KMS-11 (cell line): ENCODE data around the gene PHLDB2.

Experiments used
- H2AFZ ChIP-seq: fragments of 200-600 bp; sonication (generic); 2 replicates; pipeline ENCODE4 v1.6.1; 2016; ENCODE audit warnings: antibody characterized with exemption, mixed run types, low read depth
- H3K27ac ChIP-seq: fragments of 200-600 bp; sonication (generic); 2 replicates; pipeline ENCODE4 v1.6.1; 2016; ENCODE audit warnings: mild to moderate bottlenecking, mixed run types
- H3K27me3 ChIP-seq: fragments of 200-600 bp; sonication (generic); 2 replicates; pipeline ENCODE4 v1.6.1; 2017; ENCODE audit warnings: mild to moderate bottlenecking, low read depth, mixed run types, moderate library complexity; ENCODE audit not compliant: insufficient read depth
- H3K36me3 ChIP-seq: fragments of 200-600 bp; sonication (generic); 2 replicates; pipeline ENCODE4 v1.6.1; 2017; ENCODE audit warnings: mild to moderate bottlenecking, mixed run types; ENCODE audit not compliant: insufficient read depth
- H3K4me1 ChIP-seq: fragments of 200-600 bp; sonication (generic); 2 replicates; pipeline ENCODE4 v1.6.1; 2016; ENCODE audit warnings: mild to moderate bottlenecking, low read depth, mixed run types; ENCODE audit not compliant: poor library complexity, severe bottlenecking
- H3K4me2 ChIP-seq: fragments of 200-600 bp; sonication (generic); 2 replicates; pipeline ENCODE4 v1.7.0; 2016; ENCODE audit warnings: mild to moderate bottlenecking, mixed run types
- H3K4me3 ChIP-seq: fragments of 200-600 bp; sonication (generic); IDR thresholded peaks from 2 replicates; pipeline ENCODE4 v1.6.1; 2017; ENCODE audit warnings: low read depth, low read length, mixed read lengths; ENCODE audit not compliant: insufficient read depth
- H3K79me2 ChIP-seq: fragments of 200-600 bp; sonication (generic); 2 replicates; pipeline ENCODE4 v1.6.1; 2016; ENCODE audit warnings: low read depth, mixed run types; ENCODE audit not compliant: insufficient read depth
- H3K9ac ChIP-seq: fragments of 200-600 bp; sonication (generic); 2 replicates; pipeline ENCODE4 v1.6.1; 2016; ENCODE audit warnings: mild to moderate bottlenecking, mixed run types
- H4K20me1 ChIP-seq: fragments of 200-600 bp; sonication (generic); 2 replicates; pipeline ENCODE4 v1.6.1; 2016; ENCODE audit warnings: mild to moderate bottlenecking, mixed run types; ENCODE audit not compliant: insufficient read depth
- TF ChIP-seq, protein P1 (sequence below): fragments of 200-600 bp; sonication (generic); conservative IDR thresholded peaks from 2 replicates; pipeline ENCODE4 v1.6.1; 2017; ENCODE audit warnings: low read depth, mild to moderate bottlenecking, antibody characterized with exemption, low read length, moderate library complexity, mixed read lengths

The PHLDB2 gene

DNA sequence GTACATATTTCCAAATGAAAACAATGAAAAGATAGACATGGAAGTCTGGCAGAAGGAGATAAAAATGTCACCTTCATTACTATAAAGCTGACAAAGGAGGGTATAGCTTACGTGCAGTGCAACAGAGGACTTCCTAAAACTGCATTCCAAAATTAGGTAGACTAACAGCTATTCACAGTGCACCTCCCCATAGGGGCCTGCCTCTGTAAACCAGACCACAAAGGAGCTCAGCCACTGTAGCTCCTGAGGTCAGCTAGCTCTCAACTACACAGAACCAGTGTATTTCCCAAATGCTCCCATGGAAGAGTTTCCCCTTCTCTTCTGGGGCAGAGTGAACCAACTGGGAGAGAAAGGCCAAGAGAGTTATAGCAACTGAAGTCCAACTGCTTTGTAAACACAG lies 31.2 kb upstream of the PHLDB2 start:
- Histone ChIP-seq H3K4me1 (peaks cover 12% of the 10 kb centered on the region), H3K27me3 (no peaks in the 10 kb centered on the region), H3K4me3 (no peak overlapping the region), H3K9ac (no peak overlapping the region), H3K27ac (no peak overlapping the region), H3K79me2 (no peaks in the 10 kb centered on the region), H2AFZ (no peak overlapping the region), H4K20me1 (no peaks in the 10 kb centered on the region), H3K36me3 (no peaks in the 10 kb centered on the region), H3K4me2 (no peak overlapping the region)
- TF ChIP-seq, protein P1, sequence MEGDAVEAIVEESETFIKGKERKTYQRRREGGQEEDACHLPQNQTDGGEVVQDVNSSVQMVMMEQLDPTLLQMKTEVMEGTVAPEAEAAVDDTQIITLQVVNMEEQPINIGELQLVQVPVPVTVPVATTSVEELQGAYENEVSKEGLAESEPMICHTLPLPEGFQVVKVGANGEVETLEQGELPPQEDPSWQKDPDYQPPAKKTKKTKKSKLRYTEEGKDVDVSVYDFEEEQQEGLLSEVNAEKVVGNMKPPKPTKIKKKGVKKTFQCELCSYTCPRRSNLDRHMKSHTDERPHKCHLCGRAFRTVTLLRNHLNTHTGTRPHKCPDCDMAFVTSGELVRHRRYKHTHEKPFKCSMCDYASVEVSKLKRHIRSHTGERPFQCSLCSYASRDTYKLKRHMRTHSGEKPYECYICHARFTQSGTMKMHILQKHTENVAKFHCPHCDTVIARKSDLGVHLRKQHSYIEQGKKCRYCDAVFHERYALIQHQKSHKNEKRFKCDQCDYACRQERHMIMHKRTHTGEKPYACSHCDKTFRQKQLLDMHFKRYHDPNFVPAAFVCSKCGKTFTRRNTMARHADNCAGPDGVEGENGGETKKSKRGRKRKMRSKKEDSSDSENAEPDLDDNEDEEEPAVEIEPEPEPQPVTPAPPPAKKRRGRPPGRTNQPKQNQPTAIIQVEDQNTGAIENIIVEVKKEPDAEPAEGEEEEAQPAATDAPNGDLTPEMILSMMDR, result no peak

DNA sequence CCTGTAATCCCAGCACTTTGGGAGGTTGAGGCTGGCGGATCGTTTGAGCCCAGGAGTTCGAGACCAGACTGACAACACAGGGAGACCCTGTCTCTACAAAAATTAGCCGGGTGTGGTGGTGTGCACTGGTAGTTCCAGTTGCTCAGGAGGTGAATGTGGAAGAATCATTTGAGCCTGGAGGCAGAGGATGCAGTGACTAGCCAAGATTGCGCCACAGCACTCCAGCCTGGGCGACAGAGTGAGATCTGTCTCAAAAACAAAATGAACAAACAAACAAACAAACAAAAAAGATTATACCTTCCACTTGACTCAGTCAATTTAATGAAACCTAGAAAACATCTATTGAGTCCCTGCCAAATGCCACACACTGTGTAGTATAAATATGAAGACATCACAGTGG lies 30.5 kb upstream of the PHLDB2 start:
- Histone ChIP-seq H2AFZ (no peak overlapping the region), H3K4me1 (peaks cover 12% of the 10 kb centered on the region), H4K20me1 (no peaks in the 10 kb centered on the region), H3K4me3 (no peak overlapping the region), H3K4me2 (no peak overlapping the region), H3K36me3 (no peaks in the 10 kb centered on the region), H3K9ac (no peak overlapping the region), H3K27me3 (no peaks in the 10 kb centered on the region), H3K79me2 (no peaks in the 10 kb centered on the region), H3K27ac (no peak overlapping the region)
- TF ChIP-seq, protein P1, result no peak

DNA sequence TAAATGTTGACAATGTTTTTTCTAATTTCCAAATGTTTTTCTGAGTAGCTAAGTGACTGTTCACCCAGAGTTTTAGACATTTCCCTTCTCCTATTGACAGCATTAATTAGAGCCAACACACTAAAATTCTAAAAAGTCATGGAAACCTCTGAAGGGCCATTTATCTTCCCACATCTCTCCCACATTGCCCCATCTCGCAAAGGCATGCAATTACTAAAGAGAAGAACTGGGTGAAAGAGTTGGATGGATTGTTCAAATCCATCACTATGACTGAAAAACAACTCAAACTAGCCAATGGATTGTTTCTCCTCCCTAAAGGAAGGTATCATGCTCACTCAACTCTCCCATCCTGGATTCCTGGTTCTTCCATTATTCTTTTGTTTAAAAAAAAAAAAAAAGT lies 30.0 kb upstream of the PHLDB2 start:
- Histone ChIP-seq H3K4me2 (no peak overlapping the region), H3K4me3 (no peak overlapping the region), H3K9ac (no peak overlapping the region), H4K20me1 (no peaks in the 10 kb centered on the region), H3K79me2 (no peaks in the 10 kb centered on the region), H3K27me3 (no peaks in the 10 kb centered on the region), H3K4me1 (peaks cover 12% of the 10 kb centered on the region), H3K27ac (no peak overlapping the region), H3K36me3 (no peaks in the 10 kb centered on the region), H2AFZ (no peak overlapping the region)
- TF ChIP-seq, protein P1, result no peak

DNA sequence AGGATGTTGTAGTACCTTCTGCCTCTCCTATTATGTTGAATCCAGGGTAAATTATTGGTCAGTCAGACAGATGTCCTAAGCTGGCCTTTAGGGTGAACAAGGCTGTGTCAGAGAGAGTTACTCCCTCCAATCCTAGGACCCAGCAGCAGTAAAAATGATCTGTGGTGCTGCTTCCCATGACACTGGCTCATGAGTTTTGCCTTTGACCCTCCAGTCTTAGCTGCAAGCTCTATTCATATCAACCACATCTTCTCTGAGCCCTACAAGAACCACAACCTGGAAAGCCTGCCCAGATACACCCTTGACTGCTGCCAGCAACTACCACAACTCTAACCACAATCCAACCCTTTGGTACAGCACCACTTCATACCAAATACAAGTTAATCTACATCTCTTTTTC lies 27.2 kb upstream of the PHLDB2 start:
- Histone ChIP-seq H2AFZ (no peak overlapping the region), H4K20me1 (no peaks in the 10 kb centered on the region), H3K27ac (no peak overlapping the region), H3K4me1 (peaks cover 12% of the 10 kb centered on the region), H3K27me3 (no peaks in the 10 kb centered on the region), H3K4me2 (no peak overlapping the region; the same call in 1 of the 2 replicates), H3K79me2 (no peaks in the 10 kb centered on the region), H3K9ac (no peak overlapping the region), H3K4me3 (no peak overlapping the region), H3K36me3 (no peaks in the 10 kb centered on the region)
- TF ChIP-seq, protein P1, result no peak
